HepG2 (cell line): ENCODE data around the gene TAMM41. TPM values are rescaled to one million over a fixed set of nuclear protein-coding genes. Genes with fewer than 3 reads are reported as not detected.
A peak's percentile ranks its signal among the peaks of the same experiment; 100 is the strongest.

Experiments used
- CBX2 ChIP-seq, 2 experiments: fragments of 200-600 bp in 1 of 2; sonication (generic); formaldehyde crosslinking in 1 of 2; IDR thresholded peaks; 2 replicates each; pipeline versions ENCODE4 v1.7.0 to v1.8.1; 2018 to 2022; ENCODE audit warnings: low read depth in 2 of 2, low read length in 1 of 2, mild to moderate bottlenecking in 1 of 2, missing genetic modification reagents in 1 of 2
- ERF ChIP-seq: IDR thresholded peaks from 2 replicates; pipeline ENCODE4 v1.6.1; 2018; ENCODE audit warnings: missing biosample characterization, missing genetic modification reagents
- FIP1L1 ChIP-seq: fragments of 200-400 bp; formaldehyde crosslinking; IDR thresholded peaks from 2 replicates; pipeline ENCODE4 v1.6.1; 2018; ENCODE audit warnings: low read depth, mild to moderate bottlenecking, low read length, moderate library complexity, borderline replicate concordance; ENCODE audit not compliant: insufficient read depth
- KAT7 ChIP-seq: IDR thresholded peaks from 2 replicates; pipeline ENCODE4 v1.6.1; 2018; ENCODE audit warnings: borderline replicate concordance, missing compliant biosample characterization
- KDM2A ChIP-seq: sonication (generic); formaldehyde crosslinking; IDR thresholded peaks from 2 replicates; pipeline ENCODE4 v1.4.0; 2020; ENCODE audit warnings: low read depth, missing genetic modification reagents, borderline replicate concordance
- LRRFIP1 ChIP-seq: sonication (generic); formaldehyde crosslinking; conservative IDR thresholded peaks from 2 replicates; pipeline ENCODE4 v1.4.0; 2020; ENCODE audit warnings: missing genetic modification reagents
- MLLT10 ChIP-seq: sonication (generic); formaldehyde crosslinking; IDR thresholded peaks from 2 replicates; pipeline ENCODE4 v1.4.0; 2020; ENCODE audit warnings: missing genetic modification reagents
- NFE2L2 ChIP-seq: fragments of 150-350 bp; IDR thresholded peaks from 2 replicates; pipeline ENCODE4 v1.6.1; 2014; ENCODE audit warnings: low read length
- ONECUT2 ChIP-seq: sonication (generic); formaldehyde crosslinking; IDR thresholded peaks from 2 replicates; pipeline ENCODE4 v1.4.0; 2020; ENCODE audit warnings: missing genetic modification reagents
- STAG1 ChIP-seq: sonication (generic); formaldehyde crosslinking; IDR thresholded peaks from 2 replicates; pipeline ENCODE4 v1.4.0; 2020; ENCODE audit warnings: missing genetic modification reagents
- TBP ChIP-seq: sonication (generic); formaldehyde crosslinking; IDR thresholded peaks from 2 replicates; pipeline ENCODE4 v1.5.0; 2020; ENCODE audit warnings: missing genetic modification reagents
- ZNF557 ChIP-seq: sonication (generic); formaldehyde crosslinking; IDR thresholded peaks from 2 replicates; pipeline ENCODE4 v1.4.0; 2020; ENCODE audit warnings: missing genetic modification reagents
- ZNF572 ChIP-seq: sonication (generic); formaldehyde crosslinking; IDR thresholded peaks from 2 replicates; pipeline ENCODE4 v1.5.1; 2020; ENCODE audit warnings: mild to moderate bottlenecking, missing genetic modification reagents
- ZNF878 ChIP-seq: sonication (generic); formaldehyde crosslinking; IDR thresholded peaks from 2 replicates; pipeline ENCODE4 v1.8.1; 2023; ENCODE audit warnings: mild to moderate bottlenecking, missing genetic modification reagents, moderate library complexity
- ZSCAN29 ChIP-seq: sonication (generic); formaldehyde crosslinking; conservative IDR thresholded peaks from 2 replicates; pipeline ENCODE4 v1.4.0; 2020; ENCODE audit warnings: mild to moderate bottlenecking, missing genetic modification reagents
- ZSCAN30 ChIP-seq: sonication (generic); formaldehyde crosslinking; IDR thresholded peaks from 2 replicates; pipeline ENCODE4 v1.5.0; 2020; ENCODE audit warnings: mild to moderate bottlenecking, missing genetic modification reagents
- polyA plus RNA-seq, 8 experiments: library from polyadenylated mRNA; depleted of rRNA in 3 of 8; stranded (reverse) in 7 of 8; unstranded in 1 of 8; fragments of >200 nt; fragmentation: Illumina TruSeq in 4 of 8; extraction: Trizol in 4 of 8; gene quantifications; 2 replicates each; pipeline versions ENCODE4 v1.2.1 to v1.2.3, GENCODE V29; 2011 to 2016; ENCODE audit warnings: low read depth in 4 of 8, missing spikeins in 1 of 8, mixed read lengths in 1 of 8; ENCODE audit not compliant: insufficient read depth in 1 of 8
- total RNA-seq, 5 experiments: library from RNA; depleted of rRNA; stranded (reverse); fragments of >200 nt; fragmentation: Illumina TruSeq; extraction: Trizol; gene quantifications; 2 replicates each; pipeline ENCODE4 v1.2.3, GENCODE V29; 2016; ENCODE audit warnings: low read depth in 1 of 5
- TF ChIP-seq, protein P1 (sequence below): sonication (generic); formaldehyde crosslinking; IDR thresholded peaks from 2 replicates; pipeline ENCODE4 v1.9.0; 2021; ENCODE audit warnings: mild to moderate bottlenecking, missing genetic modification reagents
- TF ChIP-seq, protein P2 (sequence below): sonication (generic); formaldehyde crosslinking; IDR thresholded peaks from 2 replicates; pipeline ENCODE4 v1.5.1; 2020; ENCODE audit warnings: missing genetic modification reagents, mild to moderate bottlenecking, borderline replicate concordance

The TAMM41 gene
- total and polyA plus RNA-seq, 2 of the 13 experiments (the other 11 are each of a cell fraction or from before 2014, with no cell fraction given): 9.9 to 12.2 TPM

DNA sequence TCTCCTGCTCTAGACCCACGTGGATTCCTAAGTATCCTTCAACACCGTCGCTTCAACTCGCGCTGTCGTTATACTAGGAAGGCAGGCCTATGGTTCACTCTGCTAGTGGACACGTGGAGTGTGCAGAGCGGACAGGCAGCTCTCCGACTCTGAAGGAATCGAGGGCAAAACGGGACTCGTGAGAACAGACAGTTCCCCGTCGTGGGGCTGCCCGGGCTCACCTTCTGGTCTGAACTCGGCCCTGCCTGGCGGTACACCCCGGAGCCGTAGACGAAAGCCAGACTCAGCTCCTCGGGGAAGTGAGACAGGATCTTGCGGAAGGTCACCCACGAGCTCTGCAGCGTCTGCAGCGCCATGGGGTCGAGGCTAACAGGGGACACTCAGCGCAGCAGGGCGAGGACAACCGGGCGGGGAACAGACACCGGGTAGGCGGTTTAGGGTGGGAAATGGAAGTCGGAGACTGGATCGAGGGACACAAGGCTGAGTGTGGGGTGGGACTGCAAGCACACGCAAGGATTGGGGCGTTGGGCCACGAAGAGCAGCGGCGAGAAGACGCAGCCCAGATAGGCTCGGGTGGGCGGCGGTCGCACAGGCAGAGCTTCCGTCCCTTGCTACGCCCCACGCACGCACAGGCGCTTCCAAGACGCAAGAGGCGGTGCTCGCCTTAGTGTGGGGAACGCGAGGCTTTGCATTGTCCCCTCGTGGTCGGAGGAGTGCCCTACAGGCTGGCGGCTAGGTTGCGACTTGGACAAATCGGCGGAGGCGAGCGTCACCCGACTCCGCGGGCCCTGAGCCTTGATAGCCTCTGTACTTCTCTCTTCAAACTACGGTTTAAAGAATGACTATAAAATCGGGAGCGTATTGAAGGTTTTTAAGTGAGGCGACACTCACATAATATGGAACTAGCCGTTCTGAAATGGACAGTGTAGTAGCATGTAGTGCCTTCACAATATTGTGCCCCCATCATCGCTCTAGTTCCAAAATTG, at the start of gene TAMM41 (continued):
- no peak for TF ChIP-seq LRRFIP1 (CRISPR knock-in tag)
- TF ChIP-seq ZSCAN30: 0 out of 2 replicates have a peak, but pooled peaks have one; percentile 31
- TF ChIP-seq ONECUT2: peak; percentile 46; the same call in 1 of the 2 replicates
- TF ChIP-seq ERF (CRISPR knock-in tag): peak; percentile 84; the same call in 1 of the 2 replicates
- no peak for TF ChIP-seq TBP (CRISPR knock-in tag)
- 0 out of 2 replicates have a peak, but pooled peaks have one; percentile 8 for TF ChIP-seq ZSCAN29 (CRISPR knock-in tag)
- TF ChIP-seq CBX2 (IDR thresholded peaks at IDR 0.05; ENCODE audit: low read depth, low read length): no peak
- no peak for TF ChIP-seq CBX2 (CRISPR knock-in tag; IDR thresholded peaks at IDR 0.05; ENCODE audit: low read depth)
- peak; percentile 97 for TF ChIP-seq KDM2A (CRISPR knock-in tag)
- no peak for TF ChIP-seq NFE2L2
- TF ChIP-seq STAG1 (CRISPR knock-in tag): no peak; the same call in none of the 2 replicates
- no peak for TF ChIP-seq ZNF878 (CRISPR knock-in tag)
- TF ChIP-seq, protein P1, sequence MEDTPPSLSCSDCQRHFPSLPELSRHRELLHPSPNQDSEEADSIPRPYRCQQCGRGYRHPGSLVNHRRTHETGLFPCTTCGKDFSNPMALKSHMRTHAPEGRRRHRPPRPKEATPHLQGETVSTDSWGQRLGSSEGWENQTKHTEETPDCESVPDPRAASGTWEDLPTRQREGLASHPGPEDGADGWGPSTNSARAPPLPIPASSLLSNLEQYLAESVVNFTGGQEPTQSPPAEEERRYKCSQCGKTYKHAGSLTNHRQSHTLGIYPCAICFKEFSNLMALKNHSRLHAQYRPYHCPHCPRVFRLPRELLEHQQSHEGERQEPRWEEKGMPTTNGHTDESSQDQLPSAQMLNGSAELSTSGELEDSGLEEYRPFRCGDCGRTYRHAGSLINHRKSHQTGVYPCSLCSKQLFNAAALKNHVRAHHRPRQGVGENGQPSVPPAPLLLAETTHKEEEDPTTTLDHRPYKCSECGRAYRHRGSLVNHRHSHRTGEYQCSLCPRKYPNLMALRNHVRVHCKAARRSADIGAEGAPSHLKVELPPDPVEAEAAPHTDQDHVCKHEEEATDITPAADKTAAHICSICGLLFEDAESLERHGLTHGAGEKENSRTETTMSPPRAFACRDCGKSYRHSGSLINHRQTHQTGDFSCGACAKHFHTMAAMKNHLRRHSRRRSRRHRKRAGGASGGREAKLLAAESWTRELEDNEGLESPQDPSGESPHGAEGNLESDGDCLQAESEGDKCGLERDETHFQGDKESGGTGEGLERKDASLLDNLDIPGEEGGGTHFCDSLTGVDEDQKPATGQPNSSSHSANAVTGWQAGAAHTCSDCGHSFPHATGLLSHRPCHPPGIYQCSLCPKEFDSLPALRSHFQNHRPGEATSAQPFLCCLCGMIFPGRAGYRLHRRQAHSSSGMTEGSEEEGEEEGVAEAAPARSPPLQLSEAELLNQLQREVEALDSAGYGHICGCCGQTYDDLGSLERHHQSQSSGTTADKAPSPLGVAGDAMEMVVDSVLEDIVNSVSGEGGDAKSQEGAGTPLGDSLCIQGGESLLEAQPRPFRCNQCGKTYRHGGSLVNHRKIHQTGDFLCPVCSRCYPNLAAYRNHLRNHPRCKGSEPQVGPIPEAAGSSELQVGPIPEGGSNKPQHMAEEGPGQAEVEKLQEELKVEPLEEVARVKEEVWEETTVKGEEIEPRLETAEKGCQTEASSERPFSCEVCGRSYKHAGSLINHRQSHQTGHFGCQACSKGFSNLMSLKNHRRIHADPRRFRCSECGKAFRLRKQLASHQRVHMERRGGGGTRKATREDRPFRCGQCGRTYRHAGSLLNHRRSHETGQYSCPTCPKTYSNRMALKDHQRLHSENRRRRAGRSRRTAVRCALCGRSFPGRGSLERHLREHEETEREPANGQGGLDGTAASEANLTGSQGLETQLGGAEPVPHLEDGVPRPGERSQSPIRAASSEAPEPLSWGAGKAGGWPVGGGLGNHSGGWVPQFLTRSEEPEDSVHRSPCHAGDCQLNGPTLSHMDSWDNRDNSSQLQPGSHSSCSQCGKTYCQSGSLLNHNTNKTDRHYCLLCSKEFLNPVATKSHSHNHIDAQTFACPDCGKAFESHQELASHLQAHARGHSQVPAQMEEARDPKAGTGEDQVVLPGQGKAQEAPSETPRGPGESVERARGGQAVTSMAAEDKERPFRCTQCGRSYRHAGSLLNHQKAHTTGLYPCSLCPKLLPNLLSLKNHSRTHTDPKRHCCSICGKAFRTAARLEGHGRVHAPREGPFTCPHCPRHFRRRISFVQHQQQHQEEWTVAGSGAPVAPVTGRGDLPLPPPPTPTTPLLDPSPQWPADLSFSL (CRISPR knock-in tag): no peak
- TF ChIP-seq KAT7: peak; percentile 93
- TF ChIP-seq, protein P2, sequence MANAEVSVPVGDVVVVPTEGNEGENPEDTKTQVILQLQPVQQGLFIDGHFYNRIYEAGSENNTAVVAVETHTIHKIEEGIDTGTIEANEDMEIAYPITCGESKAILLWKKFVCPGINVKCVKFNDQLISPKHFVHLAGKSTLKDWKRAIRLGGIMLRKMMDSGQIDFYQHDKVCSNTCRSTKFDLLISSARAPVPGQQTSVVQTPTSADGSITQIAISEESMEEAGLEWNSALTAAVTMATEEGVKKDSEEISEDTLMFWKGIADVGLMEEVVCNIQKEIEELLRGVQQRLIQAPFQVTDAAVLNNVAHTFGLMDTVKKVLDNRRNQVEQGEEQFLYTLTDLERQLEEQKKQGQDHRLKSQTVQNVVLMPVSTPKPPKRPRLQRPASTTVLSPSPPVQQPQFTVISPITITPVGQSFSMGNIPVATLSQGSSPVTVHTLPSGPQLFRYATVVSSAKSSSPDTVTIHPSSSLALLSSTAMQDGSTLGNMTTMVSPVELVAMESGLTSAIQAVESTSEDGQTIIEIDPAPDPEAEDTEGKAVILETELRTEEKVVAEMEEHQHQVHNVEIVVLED: peak; percentile 100
- no peak for TF ChIP-seq ZNF557 (CRISPR knock-in tag)
- TF ChIP-seq MLLT10 (CRISPR knock-in tag): no peak
- 0 out of 2 replicates have a peak, but pooled peaks have one; percentile 86 for TF ChIP-seq ZNF572 (CRISPR knock-in tag)
- no peak for TF ChIP-seq FIP1L1
